A549 (cell line): ENCODE measurements around the gene NUP62. TPM values are rescaled to one million over a fixed set of nuclear protein-coding genes. Genes with fewer than 3 reads are reported as not detected.

Source experiments
- CBX2 ChIP-seq: fragments of 200-600 bp; sonication (generic); IDR thresholded peaks from 2 replicates; pipeline ENCODE4 v1.6.1; 2016; ENCODE audit warnings: low read depth, mild to moderate bottlenecking, borderline replicate concordance
- CBX8 ChIP-seq: fragments of 200-600 bp; sonication (generic); IDR thresholded peaks from 2 replicates; pipeline ENCODE4 v1.6.1; 2016
- CTCF ChIP-seq: fragments of >200 bp; sonication (Bioruptor Twin); formaldehyde crosslinking; IDR thresholded peaks from 3 replicates; pipeline ENCODE4 v1.5.1; 2016
- E2F6 ChIP-seq: IDR thresholded peaks from 2 replicates; pipeline ENCODE4 v1.6.1; 2012; ENCODE audit warnings: low read depth, borderline replicate concordance
- ELK1 ChIP-seq: fragments of 150-350 bp; IDR thresholded peaks from 2 replicates; pipeline ENCODE4 v1.6.1; 2014; ENCODE audit warnings: low read depth, mild to moderate bottlenecking, low read length
- FOSB ChIP-seq: fragments of 250-450 bp; sonication (Bioruptor Pico); IDR thresholded peaks from 2 replicates; pipeline ENCODE4 v1.5.0; 2020; ENCODE audit warnings: mild to moderate bottlenecking, moderate library complexity
- GATA3 ChIP-seq: IDR thresholded peaks from 2 replicates; pipeline ENCODE4 v1.6.1; 2012; ENCODE audit warnings: borderline replicate concordance
- HDAC2 ChIP-seq: fragments of 200-600 bp; sonication (generic); IDR thresholded peaks from 2 replicates; pipeline ENCODE4 v1.6.1; 2016
- HOXB13 ChIP-seq: fragments of 250-450 bp; sonication (Bioruptor Pico); IDR thresholded peaks from 2 replicates; pipeline ENCODE4 v1.5.0; 2020; ENCODE audit warnings: low read depth, mild to moderate bottlenecking, moderate library complexity
- HOXB5 ChIP-seq: fragments of 250-450 bp; sonication (Bioruptor Pico); IDR thresholded peaks from 2 replicates; pipeline ENCODE4 v1.5.0; 2020; ENCODE audit warnings: mild to moderate bottlenecking, moderate library complexity
- JUN ChIP-seq, 2 experiments: fragments of >200 bp; sonication (Bioruptor Twin); formaldehyde crosslinking; IDR thresholded peaks; 2 replicates in 1 of 2; 3 replicates in 1 of 2; pipeline ENCODE4 v1.6.1; 2016 to 2017
- KDM1A ChIP-seq: fragments of 200-600 bp; sonication (generic); IDR thresholded peaks from 2 replicates; pipeline ENCODE4 v1.6.1; 2016; ENCODE audit warnings: low read depth, mild to moderate bottlenecking
- MAFK ChIP-seq: fragments of 450-650 bp; IDR thresholded peaks from 2 replicates; pipeline ENCODE4 v1.6.1; 2014; ENCODE audit not compliant: partially characterized antibody
- MAX ChIP-seq: IDR thresholded peaks from 2 replicates; pipeline ENCODE4 v1.6.1; 2012
- MAZ ChIP-seq: fragments of 150-350 bp; IDR thresholded peaks from 2 replicates; pipeline ENCODE4 v1.6.1; 2014; ENCODE audit warnings: antibody characterized with exemption, low read depth, low read length, borderline replicate concordance
- MYC ChIP-seq: IDR thresholded peaks from 2 replicates; pipeline ENCODE4 v1.6.1; 2012; ENCODE audit warnings: mild to moderate bottlenecking, inconsistent platforms, low read length, improper control_type of control experiment, borderline replicate concordance
- NPAS2 ChIP-seq: fragments of 250-450 bp; sonication (Bioruptor Pico); IDR thresholded peaks from 2 replicates; pipeline ENCODE4 v1.8.0; 2022; ENCODE audit warnings: mild to moderate bottlenecking, moderate library complexity, borderline replicate concordance
- PBX3 ChIP-seq: IDR thresholded peaks from 2 replicates; pipeline ENCODE4 v1.6.1; 2012
- PHF8 ChIP-seq: fragments of 200-600 bp; sonication (generic); IDR thresholded peaks from 2 replicates; pipeline ENCODE4 v1.6.1; 2016; ENCODE audit warnings: low read depth, mild to moderate bottlenecking, antibody characterized with exemption, moderate library complexity, borderline replicate concordance
- RARB ChIP-seq: fragments of 250-450 bp; sonication (Bioruptor Pico); IDR thresholded peaks from 2 replicates; pipeline ENCODE4 v1.8.0; 2021; ENCODE audit warnings: mild to moderate bottlenecking, moderate library complexity
- RCOR1 ChIP-seq: fragments of 150-350 bp; IDR thresholded peaks from 2 replicates; pipeline ENCODE4 v1.6.1; 2014; ENCODE audit warnings: antibody characterized with exemption, low read length, low read depth
- RNF2 ChIP-seq: fragments of 200-600 bp; sonication (generic); IDR thresholded peaks from 2 replicates; pipeline ENCODE4 v1.6.1; 2016; ENCODE audit warnings: low read depth, mild to moderate bottlenecking, antibody characterized with exemption, moderate library complexity, borderline replicate concordance
- SREBF2 ChIP-seq: fragments of 450-650 bp; IDR thresholded peaks from 2 replicates; pipeline ENCODE4 v1.6.1; 2014; ENCODE audit warnings: mild to moderate bottlenecking, moderate library complexity
- TFCP2L1 ChIP-seq: fragments of 250-450 bp; sonication (Bioruptor Pico); IDR thresholded peaks from 2 replicates; pipeline ENCODE4 v1.5.0; 2021; ENCODE audit warnings: mild to moderate bottlenecking
- ZSCAN20 ChIP-seq: fragments of 250-450 bp; sonication (Bioruptor Pico); IDR thresholded peaks from 2 replicates; pipeline ENCODE4 v1.8.0; 2022; ENCODE audit warnings: mild to moderate bottlenecking, moderate library complexity
- polyA plus RNA-seq, 4 experiments: library from polyadenylated mRNA; depleted of rRNA in 3 of 4; stranded (reverse); fragments of >200 nt; fragmentation: RNase III in 1 of 4; extraction: RNeasy Plus Mini Kit Qiagen cat#74134 plus additional on column Dnase treatment in 1 of 4; gene quantifications; 2 replicates in 3 of 4; 3 replicates in 1 of 4; pipeline ENCODE4 v1.2.3, GENCODE V29; 2011 to 2017

The NUP62 gene
- polyA plus RNA-seq, 2 of the 4 experiments (the other 2 are of a cell fraction) = 21.4 to 83.9 TPM

- no peak for TF ChIP-seq MAZ
- TF ChIP-seq HOXB5 (CRISPR knock-in tag) = 0 out of 2 replicates have a peak, but pooled peaks have one; percentile 19
- TF ChIP-seq HOXB13 = 0 out of 2 replicates have a peak, but pooled peaks have one; percentile 16
- TF ChIP-seq TFCP2L1 (CRISPR knock-in tag) = 0 out of 2 replicates have a peak, but pooled peaks have one; percentile 56
- TF ChIP-seq CBX8 = no peak
- peak; percentile 74 to 94; a peak in 4 of 5 replicates for TF ChIP-seq JUN (IDR thresholded peaks at IDR 0.05)
- 0 out of 2 replicates have a peak, but pooled peaks have one; percentile 14 for TF ChIP-seq RARB (CRISPR knock-in tag)
- TF ChIP-seq MAX = peak; percentile 98
- no peak for TF ChIP-seq SREBF2
- no peak for TF ChIP-seq CBX2
- 0 out of 2 replicates have a peak, but pooled peaks have one; percentile 36 for TF ChIP-seq FOSB (CRISPR knock-in tag)
- 0 out of 2 replicates have a peak, but pooled peaks have one; percentile 37 for TF ChIP-seq ELK1
- TF ChIP-seq MAFK = peak; percentile 68
- no peak for TF ChIP-seq CTCF
- peak; percentile 89; the same call in 1 of the 2 replicates for TF ChIP-seq PHF8
- peak; percentile 91 for TF ChIP-seq MYC
- no peak for TF ChIP-seq HDAC2
- TF ChIP-seq RCOR1 = no peak
- peak; percentile 79; the same call in 1 of the 2 replicates for TF ChIP-seq GATA3
- no peak for TF ChIP-seq KDM1A
- TF ChIP-seq E2F6 = 0 out of 2 replicates have a peak, but pooled peaks have one; percentile 23
- no peak for TF ChIP-seq RNF2
- TF ChIP-seq ZSCAN20 = no peak
- peak; percentile 75 for TF ChIP-seq NPAS2 (CRISPR knock-in tag)
- peak; percentile 8; the same call in 1 of the 2 replicates for TF ChIP-seq PBX3
Measured at GRCh38 chr19:49877020-49877878, 52.1 kb downstream of the NUP62 start, which contains the start of the genes AKT1S1 and TBC1D17 (continued).
